Measurements from ENCODE around the gene CALML4. TPM values are rescaled to one million over a fixed set of nuclear protein-coding genes. Genes with fewer than 3 reads are reported as not detected.
A peak's percentile ranks its signal among the peaks of the same experiment; 100 is the strongest.

Gene CALML4
- total and polyA plus RNA-seq, 4 donors = 10.4 to 21.7 (median 14.4) TPM

DNA sequence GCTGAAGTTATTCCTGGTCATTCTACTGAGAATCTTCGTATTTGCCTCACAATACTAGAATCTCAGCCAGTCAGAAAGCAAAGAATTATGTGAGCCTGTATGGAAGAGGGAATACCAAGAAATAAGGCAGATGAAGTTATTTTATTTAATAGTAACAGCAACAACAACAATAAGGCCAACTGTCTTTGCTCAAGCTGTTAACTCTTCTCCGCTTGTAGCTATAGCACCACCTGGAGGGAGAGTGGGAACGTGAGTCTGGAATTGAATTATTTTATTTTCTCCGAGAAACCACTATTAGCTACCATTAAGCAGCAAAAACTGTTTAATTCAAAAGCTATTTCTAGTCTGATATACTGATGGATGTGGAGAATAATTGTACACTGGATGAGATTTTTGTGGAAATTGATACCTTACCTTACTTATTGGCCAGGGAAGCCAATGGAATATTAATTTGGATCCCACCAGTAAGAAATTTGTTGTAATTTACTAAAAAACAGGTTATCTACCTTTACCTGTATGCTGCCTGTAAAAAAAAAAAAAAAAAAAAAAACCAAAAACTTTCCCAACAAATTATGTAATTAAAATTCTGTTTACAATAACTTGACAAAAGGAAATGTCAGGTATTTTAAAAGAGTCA lies 50.1 kb downstream of the CALML4 start:
- TF ChIP-seq, protein P1, sequence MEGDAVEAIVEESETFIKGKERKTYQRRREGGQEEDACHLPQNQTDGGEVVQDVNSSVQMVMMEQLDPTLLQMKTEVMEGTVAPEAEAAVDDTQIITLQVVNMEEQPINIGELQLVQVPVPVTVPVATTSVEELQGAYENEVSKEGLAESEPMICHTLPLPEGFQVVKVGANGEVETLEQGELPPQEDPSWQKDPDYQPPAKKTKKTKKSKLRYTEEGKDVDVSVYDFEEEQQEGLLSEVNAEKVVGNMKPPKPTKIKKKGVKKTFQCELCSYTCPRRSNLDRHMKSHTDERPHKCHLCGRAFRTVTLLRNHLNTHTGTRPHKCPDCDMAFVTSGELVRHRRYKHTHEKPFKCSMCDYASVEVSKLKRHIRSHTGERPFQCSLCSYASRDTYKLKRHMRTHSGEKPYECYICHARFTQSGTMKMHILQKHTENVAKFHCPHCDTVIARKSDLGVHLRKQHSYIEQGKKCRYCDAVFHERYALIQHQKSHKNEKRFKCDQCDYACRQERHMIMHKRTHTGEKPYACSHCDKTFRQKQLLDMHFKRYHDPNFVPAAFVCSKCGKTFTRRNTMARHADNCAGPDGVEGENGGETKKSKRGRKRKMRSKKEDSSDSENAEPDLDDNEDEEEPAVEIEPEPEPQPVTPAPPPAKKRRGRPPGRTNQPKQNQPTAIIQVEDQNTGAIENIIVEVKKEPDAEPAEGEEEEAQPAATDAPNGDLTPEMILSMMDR (IDR thresholded peaks at IDR 0.05; ENCODE audit: control extremely low read depth, extremely low read depth) = peak; percentile 52
- Histone ChIP-seq H3K4me3 (no peak overlapping the region), H3K4me1 (ENCODE audit: control insufficient read depth in 5 of 5, insufficient read depth in 5 of 5, low read length in 5 of 5) (no peaks in the 10 kb centered on the region), H3K27ac (ENCODE audit: low read depth in 1 of 2, low read length in 1 of 2) (no peak overlapping the region), H3K27me3 (ENCODE audit: control insufficient read depth in 3 of 3, insufficient read depth in 3 of 3, low read length in 2 of 3) (no peaks in the 10 kb centered on the region), H3K36me3 (ENCODE audit: control insufficient read depth in 4 of 4, insufficient read depth in 4 of 4, low read length in 4 of 4) (peaks cover 4 to 15% (median 9%) of the 10 kb centered on the region in 4 donors), H3K9ac (ENCODE audit: insufficient read depth in 1 of 2, low read length in 2 of 2) (peak overlapping the region in 1 of 2 donors; percentile 57), H3K9me3 (ENCODE audit: control insufficient read depth in 4 of 4, insufficient read depth in 3 of 4, low read length in 3 of 4) (no peaks in the 10 kb centered on the region)
- WGBS, 2 donors = 47 to 51% methylated on average over 4 of the region's 4 CpGs
- no peak for ATAC-seq (ENCODE audit: insufficient read depth, low FRiP score)
- DNase-seq = peak; percentile 63 to 89 (median 88)

DNA sequence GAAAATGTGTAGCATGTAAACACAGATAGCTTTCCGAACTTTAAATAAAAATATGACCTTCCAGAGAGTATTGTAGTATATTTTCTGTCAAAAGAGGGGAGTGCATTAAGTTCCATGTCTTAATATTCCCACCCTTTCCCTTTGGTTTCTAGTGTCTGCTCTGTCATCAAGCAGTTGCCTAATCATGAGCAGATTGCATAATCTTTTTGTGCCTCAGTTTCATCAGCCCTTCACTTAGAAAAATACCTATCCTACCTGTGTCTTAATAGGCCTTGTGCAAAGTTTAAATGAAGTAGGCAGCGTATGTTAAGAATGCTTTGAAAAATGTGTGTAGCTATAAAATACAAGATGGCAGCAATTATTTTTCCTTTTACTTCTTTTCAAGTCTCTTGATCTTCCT lies 52.8 kb downstream of the CALML4 start:
- no peaks in the 10 kb centered on the region for H3K27me3 ChIP-seq (ENCODE audit: control insufficient read depth in 3 of 3, insufficient read depth in 3 of 3, low read length in 2 of 3)
- TF ChIP-seq, protein P1 (IDR thresholded peaks at IDR 0.05; ENCODE audit: control extremely low read depth, extremely low read depth) = no peak
- H3K27ac ChIP-seq (ENCODE audit: low read depth in 1 of 2, low read length in 1 of 2) = no peak overlapping the region
- H3K36me3 ChIP-seq (ENCODE audit: control insufficient read depth in 4 of 4, insufficient read depth in 4 of 4, low read length in 4 of 4) = peaks cover 2 to 13% (median 8%) of the 10 kb centered on the region in 4 donors
- no peaks in the 10 kb centered on the region for H3K4me1 ChIP-seq (ENCODE audit: control insufficient read depth in 5 of 5, insufficient read depth in 5 of 5, low read length in 5 of 5)
- WGBS, 2 donors = 88 to 94% methylated on average over 2 of the region's 2 CpGs
- H3K9ac ChIP-seq (ENCODE audit: insufficient read depth in 1 of 2, low read length in 2 of 2) = no peak overlapping the region
- H3K9me3 ChIP-seq (ENCODE audit: control insufficient read depth in 4 of 4, insufficient read depth in 3 of 4, low read length in 3 of 4) = no peaks in the 10 kb centered on the region
- H3K4me3 ChIP-seq = no peak overlapping the region
- ATAC-seq (ENCODE audit: insufficient read depth, low FRiP score) (no peak), DNase-seq (no peak)

DNA sequence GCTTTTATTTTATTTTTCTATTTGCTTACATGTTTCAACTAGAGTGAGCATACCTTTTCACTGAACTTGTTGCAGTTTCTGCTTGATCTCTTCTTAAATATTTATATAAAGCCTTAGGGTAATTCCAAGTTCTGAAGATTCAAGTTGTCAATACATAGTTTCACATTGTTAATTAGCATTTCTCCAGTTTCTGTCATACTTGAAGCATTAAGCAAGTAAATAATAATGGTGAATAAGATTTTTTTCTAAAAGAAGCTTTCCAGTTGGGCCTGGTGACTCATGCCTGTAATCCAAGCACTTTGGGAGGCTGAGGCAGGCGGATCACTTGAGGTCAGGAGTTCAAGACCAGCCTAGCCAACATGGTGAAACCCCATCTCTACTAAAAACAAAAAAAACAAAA lies 53.9 kb downstream of the CALML4 start:
- Histone ChIP-seq H3K9ac (ENCODE audit: insufficient read depth in 1 of 2, low read length in 2 of 2) (no peak overlapping the region), H3K27ac (ENCODE audit: low read depth in 1 of 2, low read length in 1 of 2) (no peak overlapping the region), H3K9me3 (ENCODE audit: control insufficient read depth in 4 of 4, insufficient read depth in 3 of 4, low read length in 3 of 4) (no peaks in the 10 kb centered on the region), H3K36me3 (ENCODE audit: control insufficient read depth in 4 of 4, insufficient read depth in 4 of 4, low read length in 4 of 4) (peaks cover 2 to 13% (median 8%) of the 10 kb centered on the region in 4 donors), H3K4me1 (ENCODE audit: control insufficient read depth in 5 of 5, insufficient read depth in 5 of 5, low read length in 5 of 5) (no peaks in the 10 kb centered on the region), H3K27me3 (ENCODE audit: control insufficient read depth in 3 of 3, insufficient read depth in 3 of 3, low read length in 2 of 3) (no peaks in the 10 kb centered on the region), H3K4me3 (no peak overlapping the region)
- TF ChIP-seq, protein P1 (IDR thresholded peaks at IDR 0.05; ENCODE audit: control extremely low read depth, extremely low read depth) = no peak
- DNase-seq = no peak
- WGBS, 2 donors = 79 to 82% methylated on average over 1 of the region's 1 CpG
- ATAC-seq (ENCODE audit: insufficient read depth, low FRiP score) = no peak

DNA sequence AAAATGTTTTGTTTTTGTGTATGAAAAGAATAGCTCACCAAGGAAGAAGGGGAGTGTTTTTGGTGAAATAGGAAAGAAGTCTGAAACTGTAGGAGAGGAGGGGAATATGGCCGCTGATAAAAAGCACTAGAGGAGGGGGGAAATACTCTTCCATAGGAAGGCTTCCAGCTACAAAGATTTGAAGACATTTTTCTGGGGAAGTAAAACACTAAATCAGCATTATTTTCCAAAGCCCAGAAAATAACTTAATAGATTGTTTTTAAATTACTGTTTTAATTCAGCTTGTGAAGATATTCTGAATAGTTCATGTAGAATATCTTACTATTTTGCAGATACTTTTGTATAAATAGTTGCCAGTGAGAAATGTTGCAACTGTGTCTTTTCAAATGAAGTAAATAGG lies 54.9 kb downstream of the CALML4 start:
- 86 to 87% methylated on average over 1 of the region's 1 CpG for WGBS, 2 donors
- Histone ChIP-seq H3K27ac (ENCODE audit: low read depth in 1 of 2, low read length in 1 of 2) (no peak overlapping the region), H3K36me3 (ENCODE audit: control insufficient read depth in 4 of 4, insufficient read depth in 4 of 4, low read length in 4 of 4) (peaks cover 0 to 16% (median 8%) of the 10 kb centered on the region in 4 donors), H3K27me3 (ENCODE audit: control insufficient read depth in 3 of 3, insufficient read depth in 3 of 3, low read length in 2 of 3) (no peaks in the 10 kb centered on the region), H3K4me3 (no peak overlapping the region), H3K4me1 (ENCODE audit: control insufficient read depth in 5 of 5, insufficient read depth in 5 of 5, low read length in 5 of 5) (no peaks in the 10 kb centered on the region), H3K9me3 (ENCODE audit: control insufficient read depth in 4 of 4, insufficient read depth in 3 of 4, low read length in 3 of 4) (no peaks in the 10 kb centered on the region), H3K9ac (ENCODE audit: insufficient read depth in 1 of 2, low read length in 2 of 2) (no peak overlapping the region)
- TF ChIP-seq, protein P1 (IDR thresholded peaks at IDR 0.05; ENCODE audit: control extremely low read depth, extremely low read depth) = no peak
- ATAC-seq (ENCODE audit: insufficient read depth, low FRiP score) (no peak), DNase-seq (peak in 2 of 3 donors; percentile 26 to 31)

All from lung (tissue), 12 donors.